Mesenchymal stem cell (in vitro differentiated cells and primary cell): ENCODE data around the gene HDAC4.

Experiments
- DNase-seq: peaks from one replicate; pipeline ENCODE4 v3.0.0-alpha.2; 2013
- H2AFZ ChIP-seq: one replicate; pipeline ENCODE4 v1.6.1; 2013; ENCODE audit warnings: low read depth, mild to moderate bottlenecking, control low read depth, inconsistent platforms, low read length, moderate library complexity
- H2AK5ac ChIP-seq: 2 replicates; pipeline ENCODE4 v1.6.1; 2013; ENCODE audit warnings: low read length, moderate library complexity, mild to moderate bottlenecking, inconsistent platforms; ENCODE audit not compliant: severe bottlenecking
- H2BK120ac ChIP-seq: one replicate; pipeline ENCODE4 v1.6.1; 2013; ENCODE audit warnings: low read depth, mild to moderate bottlenecking, inconsistent platforms, low read length, moderate library complexity
- H2BK12ac ChIP-seq, 2 experiments: one replicate each; pipeline ENCODE4 v1.6.1; 2013; ENCODE audit warnings: inconsistent platforms in 2 of 2, low read length in 2 of 2, mild to moderate bottlenecking in 2 of 2, moderate library complexity in 2 of 2, control low read depth in 1 of 2
- H2BK15ac ChIP-seq: one replicate; pipeline ENCODE4 v1.6.1; 2013; ENCODE audit warnings: mild to moderate bottlenecking, low read depth, inconsistent platforms; ENCODE audit not compliant: poor library complexity, severe bottlenecking
- H2BK5ac ChIP-seq: 2 replicates; pipeline ENCODE4 v1.6.1; 2013; ENCODE audit warnings: low read depth, mild to moderate bottlenecking, low read length, control low read depth, inconsistent platforms; ENCODE audit not compliant: poor library complexity, severe bottlenecking
- H3K14ac ChIP-seq, 2 experiments: one replicate each; pipeline ENCODE4 v1.6.1; 2013; ENCODE audit warnings: inconsistent platforms in 2 of 2, low read length in 2 of 2, control low read depth in 1 of 2, mild to moderate bottlenecking in 1 of 2, moderate library complexity in 1 of 2
- H3K18ac ChIP-seq, 2 experiments: one replicate each; pipeline ENCODE4 v1.6.1; 2013; ENCODE audit warnings: inconsistent platforms in 2 of 2, low read length in 2 of 2, control low read depth in 1 of 2, low read depth in 1 of 2, mild to moderate bottlenecking in 1 of 2
- H3K23ac ChIP-seq, 2 experiments: one replicate each; pipeline ENCODE4 v1.6.1; 2013; ENCODE audit warnings: inconsistent platforms in 2 of 2, low read length in 2 of 2, mild to moderate bottlenecking in 2 of 2, moderate library complexity in 2 of 2, control low read depth in 1 of 2
- H3K27ac ChIP-seq: 2 replicates; pipeline ENCODE4 v1.5.1; 2013; ENCODE audit warnings: mild to moderate bottlenecking, moderate library complexity, low read length, control low read depth, inconsistent platforms; ENCODE audit not compliant: poor library complexity, severe bottlenecking
- H3K27me3 ChIP-seq, 2 experiments: 2 replicates each; pipeline versions ENCODE4 v1.6.1 to v1.7.0; 2013; ENCODE audit warnings: low read length in 2 of 2, mild to moderate bottlenecking in 2 of 2, moderate library complexity in 2 of 2, control low read depth in 1 of 2, inconsistent platforms in 1 of 2; ENCODE audit not compliant: control insufficient read depth in 1 of 2, insufficient read depth in 1 of 2
- H3K36me3 ChIP-seq, 2 experiments: 2 replicates each; pipeline versions ENCODE4 v1.6.1 to v1.7.0; 2013; ENCODE audit warnings: low read length in 2 of 2, control low read depth in 1 of 2, inconsistent platforms in 1 of 2, low read depth in 1 of 2, mild to moderate bottlenecking in 1 of 2; ENCODE audit not compliant: insufficient read depth in 2 of 2, control insufficient read depth in 1 of 2
- H3K4ac ChIP-seq, 2 experiments: one replicate each; pipeline ENCODE4 v1.6.1; 2013; ENCODE audit warnings: inconsistent platforms in 2 of 2, low read length in 2 of 2, mild to moderate bottlenecking in 2 of 2, moderate library complexity in 2 of 2, control low read depth in 1 of 2, low read depth in 1 of 2
- H3K4me1 ChIP-seq: 2 replicates; pipeline ENCODE4 v1.6.1; 2013; ENCODE audit warnings: low read depth, low read length, control low read depth; ENCODE audit not compliant: control insufficient read depth, insufficient read depth
- H3K4me2 ChIP-seq: 2 replicates; pipeline ENCODE4 v1.6.1; 2013; ENCODE audit warnings: low read length, mild to moderate bottlenecking, inconsistent platforms; ENCODE audit not compliant: poor library complexity, severe bottlenecking
- H3K4me3 ChIP-seq, 2 experiments: 2 replicates each; pipeline versions ENCODE4 v1.5.1 to v1.7.0; 2013; ENCODE audit warnings: low read length in 2 of 2, mild to moderate bottlenecking in 2 of 2, control low read depth in 1 of 2, low read depth in 1 of 2; ENCODE audit not compliant: insufficient read depth in 1 of 2
- H3K79me1 ChIP-seq: replicated peaks from 2 replicates; pipeline ENCODE4 v1.6.1; 2013; ENCODE audit warnings: mild to moderate bottlenecking, control low read depth, low read length, inconsistent platforms; ENCODE audit not compliant: poor library complexity, severe bottlenecking
- H3K9ac ChIP-seq: 2 replicates; pipeline ENCODE4 v1.7.0; 2013; ENCODE audit warnings: mild to moderate bottlenecking, low read length, moderate library complexity
- H3K9me3 ChIP-seq: 2 replicates; pipeline ENCODE4 v1.7.0; 2013; ENCODE audit warnings: mild to moderate bottlenecking, low read length; ENCODE audit not compliant: control insufficient read depth
- H4K8ac ChIP-seq: one replicate; pipeline ENCODE4 v1.6.1; 2013; ENCODE audit warnings: inconsistent platforms, mild to moderate bottlenecking, low read length, moderate library complexity
- H4K91ac ChIP-seq: one replicate; pipeline ENCODE4 v1.6.1; 2013; ENCODE audit warnings: mild to moderate bottlenecking, low read length, inconsistent platforms
- WGBS: methylation state at CpG from one replicate; pipeline ENCODE4 v1.1.7; 2013; ENCODE audit warnings: mixed read lengths; 5-methylcytosine and 5-hydroxymethylcytosine counted together

Gene HDAC4

GRCh38 chr2:239200646-239201530 is 199.9 kb downstream of the HDAC4 start:
- H3K4ac ChIP-seq, result no peak overlapping the region
- no peak for DNase-seq
- no peak overlapping the region for H2BK15ac ChIP-seq
- no peak overlapping the region for H2AK5ac ChIP-seq
- H4K8ac ChIP-seq, result no peak overlapping the region
- no peak overlapping the region for H3K4me2 ChIP-seq
- peak overlapping the region; percentile 45 for H3K9ac ChIP-seq
- H3K14ac ChIP-seq, result peak overlapping the region in 1 of 2 experiments; percentile 26
- no peak overlapping the region for H2BK120ac ChIP-seq
- no peak overlapping the region for H2BK5ac ChIP-seq
- H3K4me1 ChIP-seq, result peaks cover 4% of the 10 kb centered on the region
- H2BK12ac ChIP-seq, result peak overlapping the region in 1 of 2 experiments; percentile 49
- no peak overlapping the region for H3K23ac ChIP-seq
- 88% methylated on average over 20 of the region's 20 CpGs for WGBS
- no peaks in the 10 kb centered on the region for H3K27me3 ChIP-seq
- H3K36me3 ChIP-seq, result peaks cover 0 to 34% of the 10 kb centered on the region in 2 experiments
- H3K4me3 ChIP-seq, result no peak overlapping the region
- H3K27ac ChIP-seq, result no peak overlapping the region
- no peak overlapping the region for H2AFZ ChIP-seq
- H4K91ac ChIP-seq, result no peak overlapping the region
- H3K79me1 ChIP-seq, result peaks cover 57% of the 10 kb centered on the region
- H3K9me3 ChIP-seq, result no peaks in the 10 kb centered on the region
- H3K18ac ChIP-seq, result no peak overlapping the region

GRCh38 chr2:239199041-239199768 is 201.6 kb downstream of the HDAC4 start:
- Histone ChIP-seq H2BK5ac (no peak overlapping the region), H3K4ac (no peak overlapping the region)
- WGBS, result 86% methylated on average over 21 of the region's 21 CpGs

GRCh38 chr2:239198221-239198620 is 202.6 kb downstream of the HDAC4 start:
- no peak overlapping the region for H3K18ac ChIP-seq
- H4K91ac ChIP-seq, result no peak overlapping the region
- H3K36me3 ChIP-seq, result peaks cover 0 to 33% of the 10 kb centered on the region in 2 experiments
- H3K4ac ChIP-seq, result no peak overlapping the region
- no peak overlapping the region for H3K14ac ChIP-seq
- H2BK12ac ChIP-seq, result no peak overlapping the region
- H3K23ac ChIP-seq, result no peak overlapping the region
- H3K27me3 ChIP-seq, result no peaks in the 10 kb centered on the region
- no peak overlapping the region for H3K4me3 ChIP-seq
- peaks cover 11% of the 10 kb centered on the region for H3K4me1 ChIP-seq
- H3K79me1 ChIP-seq, result peaks cover 53% of the 10 kb centered on the region
- H3K4me2 ChIP-seq, result no peak overlapping the region
- H2BK15ac ChIP-seq, result no peak overlapping the region
- H2BK120ac ChIP-seq, result no peak overlapping the region
- no peak overlapping the region for H3K27ac ChIP-seq
- no peak overlapping the region for H4K8ac ChIP-seq
- no peaks in the 10 kb centered on the region for H3K9me3 ChIP-seq
- H2BK5ac ChIP-seq, result no peak overlapping the region
- H3K9ac ChIP-seq, result no peak overlapping the region
- no peak for DNase-seq
- H2AK5ac ChIP-seq, result no peak overlapping the region
- 98% methylated on average over 8 of the region's 8 CpGs for WGBS
- H2AFZ ChIP-seq, result no peak overlapping the region

More at GRCh38 chr2:239199041-239199768, 201.6 kb downstream of the HDAC4 start:
- no peak overlapping the region for H3K18ac ChIP-seq
- H2BK15ac ChIP-seq, result no peak overlapping the region
- H3K4me1 ChIP-seq, result peaks cover 9% of the 10 kb centered on the region
- no peaks in the 10 kb centered on the region for H3K27me3 ChIP-seq
- H3K9me3 ChIP-seq, result no peaks in the 10 kb centered on the region
- no peak overlapping the region for H2BK120ac ChIP-seq
- H3K36me3 ChIP-seq, result peaks cover 0 to 36% of the 10 kb centered on the region in 2 experiments
- H3K4me3 ChIP-seq, result peak overlapping the region in 1 of 2 experiments; percentile 7
- no peak for DNase-seq
- no peak overlapping the region for H2BK12ac ChIP-seq
- peaks cover 56% of the 10 kb centered on the region for H3K79me1 ChIP-seq
- no peak overlapping the region for H4K8ac ChIP-seq
- no peak overlapping the region for H3K23ac ChIP-seq
- H4K91ac ChIP-seq, result no peak overlapping the region
- peak overlapping the region; percentile 74 for H3K9ac ChIP-seq
- no peak overlapping the region for H2AFZ ChIP-seq
- no peak overlapping the region for H2AK5ac ChIP-seq
- no peak overlapping the region for H3K4me2 ChIP-seq
- no peak overlapping the region for H3K27ac ChIP-seq
- no peak overlapping the region for H3K14ac ChIP-seq

GRCh38 chr2:239197146-239197545 is 203.7 kb downstream of the HDAC4 start:
- Histone ChIP-seq H3K9ac (no peak overlapping the region), H2BK5ac (no peak overlapping the region)
- DNase-seq, result no peak

More at GRCh38 chr2:239197146-239197545, 203.7 kb downstream of the HDAC4 start:
- Histone ChIP-seq H3K18ac (no peak overlapping the region), H3K23ac (no peak overlapping the region), H3K4ac (no peak overlapping the region), H3K27me3 (no peaks in the 10 kb centered on the region), H4K91ac (no peak overlapping the region), H2BK15ac (no peak overlapping the region), H4K8ac (no peak overlapping the region), H3K4me1 (peaks cover 12% of the 10 kb centered on the region), H3K4me2 (no peak overlapping the region), H3K36me3 (peaks cover 0 to 29% of the 10 kb centered on the region in 2 experiments), H3K4me3 (no peak overlapping the region), H3K27ac (no peak overlapping the region), H3K9me3 (no peaks in the 10 kb centered on the region), H3K14ac (no peak overlapping the region), H2AK5ac (no peak overlapping the region), H3K79me1 (peaks cover 48% of the 10 kb centered on the region), H2BK12ac (no peak overlapping the region), H2AFZ (no peak overlapping the region), H2BK120ac (no peak overlapping the region)
- WGBS, result 96% methylated on average over 19 of the region's 19 CpGs
